HG03439 (cell line): ENCODE data around the gene TP53BP1.
"Not testable (repeated sequence)": the region's sequence is repeated elsewhere in the genome, so short reads cannot be mapped to it uniquely, and the experiment has no call there.

Experiments used
- ATAC-seq: cut with Tn5 transposase; IDR thresholded peaks from one replicate; pipeline ENCODE4 v1.9.1; 2021; ENCODE audit warnings: mild to moderate bottlenecking, moderate library complexity; ENCODE audit not compliant: unreplicated experiment

The TP53BP1 gene

GRCh38 chr15:43492673-43493601 lies at the start of gene TP53BP1:
Gene TP53BP1, minus strand, starts transcription at chr15:43493156. Its CDS starts 113 bp downstream, at chr15:43493043.
- ATAC-seq = peak; percentile 97

- no peak for ATAC-seq
Observed at GRCh38 chr15:43541785-43542184, 48.8 kb upstream of the TP53BP1 start.

GRCh38 chr15:43538091-43538490 lies 45.1 kb upstream of the TP53BP1 start:
- ATAC-seq = no peak

- ATAC-seq = no peak
Observed at GRCh38 chr15:43534897-43535296, 41.9 kb upstream of the TP53BP1 start.

- ATAC-seq = not testable (repeated sequence)
Observed at GRCh38 chr15:43532826-43533225, 39.9 kb upstream of the TP53BP1 start.

- ATAC-seq = no peak
Observed at GRCh38 chr15:43531018-43531670, 38.2 kb upstream of the TP53BP1 start.

GRCh38 chr15:43529587-43530345 lies 36.8 kb upstream of the TP53BP1 start:
- ATAC-seq = no peak

GRCh38 chr15:43529141-43529540 lies 36.2 kb upstream of the TP53BP1 start:
- no peak for ATAC-seq

- no peak for ATAC-seq
Observed at GRCh38 chr15:43528542-43529007, 35.6 kb upstream of the TP53BP1 start.

GRCh38 chr15:43527802-43528541 lies 35.0 kb upstream of the TP53BP1 start:
- ATAC-seq = no peak

GRCh38 chr15:43527016-43527801 lies 34.3 kb upstream of the TP53BP1 start:
- ATAC-seq = no peak

GRCh38 chr15:43526261-43526930 lies 33.4 kb upstream of the TP53BP1 start:
- no peak for ATAC-seq

GRCh38 chr15:43525131-43525530 lies 32.2 kb upstream of the TP53BP1 start:
- ATAC-seq = no peak

- no peak for ATAC-seq
Observed at GRCh38 chr15:43524254-43524845, 31.4 kb upstream of the TP53BP1 start.

GRCh38 chr15:43523646-43524045 lies 30.7 kb upstream of the TP53BP1 start:
- no peak for ATAC-seq

- no peak for ATAC-seq
Observed at GRCh38 chr15:43522247-43522646, 29.3 kb upstream of the TP53BP1 start.

- ATAC-seq = no peak
Observed at GRCh38 chr15:43521419-43521818, 28.5 kb upstream of the TP53BP1 start.

- ATAC-seq = no peak
Observed at GRCh38 chr15:43520138-43520537, 27.2 kb upstream of the TP53BP1 start.

GRCh38 chr15:43519196-43519595 lies 26.2 kb upstream of the TP53BP1 start:
- no peak for ATAC-seq
